Measurements from ENCODE around the gene SPEF1.

DNA sequence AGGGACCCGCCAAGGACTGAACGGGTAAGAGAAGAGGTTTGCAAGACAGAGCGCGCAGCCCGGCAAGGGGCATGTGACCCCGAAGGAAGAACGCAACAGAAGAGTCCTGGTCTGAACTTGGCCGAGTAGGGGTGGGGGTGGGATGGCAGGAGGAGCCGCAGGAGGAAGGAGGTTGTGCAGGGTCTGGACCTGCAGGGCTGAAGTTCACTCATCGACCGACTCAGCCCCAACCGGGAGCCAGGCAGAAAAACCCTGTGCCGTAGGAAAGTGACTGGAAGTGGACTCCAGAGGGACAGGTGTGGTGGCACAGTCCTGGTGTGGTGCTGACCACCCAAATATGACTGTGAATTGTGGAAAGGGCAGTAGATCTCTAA, 28.9 kb downstream of the SPEF1 start:
- TF ChIP-seq POLR2AphosphoS5 (IDR thresholded peaks at IDR 0.05): no peak
- TF ChIP-seq, protein P1, sequence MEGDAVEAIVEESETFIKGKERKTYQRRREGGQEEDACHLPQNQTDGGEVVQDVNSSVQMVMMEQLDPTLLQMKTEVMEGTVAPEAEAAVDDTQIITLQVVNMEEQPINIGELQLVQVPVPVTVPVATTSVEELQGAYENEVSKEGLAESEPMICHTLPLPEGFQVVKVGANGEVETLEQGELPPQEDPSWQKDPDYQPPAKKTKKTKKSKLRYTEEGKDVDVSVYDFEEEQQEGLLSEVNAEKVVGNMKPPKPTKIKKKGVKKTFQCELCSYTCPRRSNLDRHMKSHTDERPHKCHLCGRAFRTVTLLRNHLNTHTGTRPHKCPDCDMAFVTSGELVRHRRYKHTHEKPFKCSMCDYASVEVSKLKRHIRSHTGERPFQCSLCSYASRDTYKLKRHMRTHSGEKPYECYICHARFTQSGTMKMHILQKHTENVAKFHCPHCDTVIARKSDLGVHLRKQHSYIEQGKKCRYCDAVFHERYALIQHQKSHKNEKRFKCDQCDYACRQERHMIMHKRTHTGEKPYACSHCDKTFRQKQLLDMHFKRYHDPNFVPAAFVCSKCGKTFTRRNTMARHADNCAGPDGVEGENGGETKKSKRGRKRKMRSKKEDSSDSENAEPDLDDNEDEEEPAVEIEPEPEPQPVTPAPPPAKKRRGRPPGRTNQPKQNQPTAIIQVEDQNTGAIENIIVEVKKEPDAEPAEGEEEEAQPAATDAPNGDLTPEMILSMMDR (IDR thresholded peaks at IDR 0.05): no peak
- no peak for TF ChIP-seq POLR2A (IDR thresholded peaks at IDR 0.05)

Data from breast epithelium (tissue), 3 donors.